T-helper 1 cell treated with Interleukin-12 subunit alpha and Interleukin-12 subunit beta and Interleukin-4 antibody, amounts not matched to agents 30 ng/mL and 1 ng/mL, for 36 hours (primary cell): ENCODE measurements around the gene SPANXN5. TPM values are rescaled to one million over a fixed set of nuclear protein-coding genes. Genes with fewer than 3 reads are reported as not detected.
"Not testable (repeated sequence)": the region's sequence is repeated elsewhere in the genome, so short reads cannot be mapped to it uniquely, and the experiment has no call there.

Source experiments
- intact Hi-C: fragments of 100-400 bp; cut with micrococcal nuclease; formaldehyde crosslinking; loops from one replicate; pipeline ENCODE4 v1.15.1; 2024
- total RNA-seq: library from RNA; stranded (reverse); gene quantifications from 2 replicates; pipeline ENCODE4 v1.2.3, GENCODE V29; 2022

The SPANXN5 gene
- not detected in 2 replicates for total RNA-seq

DNA sequence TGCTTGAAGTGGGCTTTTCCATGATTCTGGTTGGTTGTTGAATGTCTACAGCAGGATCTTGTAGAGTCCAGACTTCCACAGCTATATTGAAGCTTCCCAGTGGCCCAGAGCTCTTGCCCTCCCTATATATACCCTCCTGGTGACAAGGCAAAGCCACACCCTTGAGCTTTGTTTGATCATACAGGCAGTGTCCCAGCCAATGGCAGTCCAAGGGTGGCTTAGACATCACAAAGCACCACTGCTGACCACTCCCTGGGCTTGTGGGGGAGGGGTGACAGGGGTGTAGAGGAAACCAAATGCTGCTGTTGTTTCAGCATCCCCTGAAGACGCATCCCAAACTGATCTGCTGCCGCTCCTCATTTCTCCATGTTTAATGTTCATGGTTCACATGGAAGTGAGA is at the start of gene SPANXN5:
Gene SPANXN5, minus strand, starts transcription at position 101 of the 400 bp plus-strand sequence. Its CDS starts 79 bp downstream, at position 22.
- intact Hi-C loops, result not testable (repeated sequence)

DNA sequence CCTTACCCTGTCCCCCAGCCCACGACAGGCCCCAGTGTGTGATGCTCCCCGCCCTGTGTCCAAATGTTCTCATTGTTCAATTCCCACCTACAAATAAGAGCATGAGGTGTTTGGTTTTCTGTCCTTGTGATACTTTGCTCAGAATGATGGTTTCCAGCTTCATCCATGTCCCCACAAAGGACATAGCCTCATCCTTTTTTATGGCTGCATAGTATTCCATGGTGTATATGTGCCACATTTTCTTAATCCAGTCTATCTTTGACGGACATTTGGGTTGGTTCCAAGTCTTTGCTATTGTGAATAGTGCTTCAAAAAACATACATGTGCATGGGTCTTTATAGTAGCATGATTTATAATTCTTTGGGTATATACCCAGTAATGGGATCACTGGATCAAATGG is 46.4 kb upstream of the SPANXN5 start:
- intact Hi-C loops, result not testable (repeated sequence)

DNA sequence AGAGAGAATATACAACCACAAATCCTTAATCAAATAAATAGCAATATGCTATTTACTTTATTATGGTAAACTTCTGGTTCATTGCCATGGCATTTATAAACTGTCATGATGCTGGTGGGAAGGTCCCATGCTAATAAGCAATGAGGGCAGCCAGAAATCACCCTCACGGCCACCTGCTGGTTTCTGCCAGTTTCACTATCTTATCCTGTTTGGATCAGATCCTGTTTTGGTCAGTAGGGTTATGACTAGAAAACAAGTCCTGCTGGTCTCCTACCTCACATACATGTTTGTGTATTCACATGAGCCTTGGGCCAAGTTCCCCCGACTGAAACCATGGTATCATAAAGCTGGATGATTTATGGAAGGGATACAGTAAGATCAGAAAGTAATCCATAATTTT is 41.9 kb upstream of the SPANXN5 start:
- intact Hi-C loops, result no loop called here

- intact Hi-C loops, result no loop called here
Observed at GRCh38 chrX:52830551-52830950, 33.3 kb upstream of the SPANXN5 start.

- intact Hi-C loops, result no loop called here
Observed at GRCh38 chrX:52824608-52825007, 27.4 kb upstream of the SPANXN5 start.

GRCh38 chrX:52821079-52821760 is 24.0 kb upstream of the SPANXN5 start:
- intact Hi-C loops, result no loop called here

GRCh38 chrX:52819788-52820187 is 22.6 kb upstream of the SPANXN5 start:
- intact Hi-C loops, result no loop called here

- intact Hi-C loops, result no loop called here
Observed at GRCh38 chrX:52811065-52811625, 13.9 kb upstream of the SPANXN5 start, which contains the start of gene XAGE5. Gene XAGE5, plus strand, starts transcription at chrX:52811287. Its CDS starts 1,280 bp downstream, at chrX:52812567.

- intact Hi-C loops, result not testable (repeated sequence)
Observed at GRCh38 chrX:52804876-52805275, 7.6 kb upstream of the SPANXN5 start.

- intact Hi-C loops, result not testable (repeated sequence)
Observed at GRCh38 chrX:52773504-52773903, 23.7 kb downstream of the SPANXN5 start.

DNA sequence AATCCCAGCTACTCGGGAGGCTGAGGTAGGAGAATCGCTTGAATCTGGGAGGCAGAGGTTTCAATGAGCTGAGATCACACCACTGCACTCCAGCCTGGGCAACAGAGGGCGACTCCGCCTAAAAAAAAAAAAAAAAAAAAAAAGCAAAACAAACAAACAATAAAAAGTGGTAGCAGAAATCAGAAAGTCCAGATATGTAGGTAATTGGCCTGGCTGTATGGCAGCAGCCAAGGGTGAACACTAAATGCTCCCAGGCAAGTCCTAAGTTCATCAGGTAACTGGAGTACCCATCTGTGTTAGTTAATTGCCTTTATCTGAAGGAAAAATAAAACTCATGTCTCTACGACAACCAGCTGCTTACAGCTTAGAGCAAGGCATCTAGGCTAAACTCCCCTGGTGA is 31.2 kb downstream of the SPANXN5 start:
- intact Hi-C loops, result not testable (repeated sequence)

GRCh38 chrX:52750952-52751351 is 46.3 kb downstream of the SPANXN5 start, which contains the start of gene SSX2B:
Gene SSX2B, plus strand, starts transcription at chrX:52751252. Its CDS starts 1,429 bp downstream, at chrX:52752681.
- intact Hi-C loops, result not testable (repeated sequence)

Other genes starting within 250 kb of the SPANXN5 start
- not detected in 2 replicates for gene SSX7, start 142.5 kb downstream of the SPANXN5 start, total RNA-seq
- not detected in 2 replicates for gene SSX2, start 90.2 kb downstream of the SPANXN5 start, total RNA-seq
- not detected in 2 replicates for gene SSX2B, start 46.2 kb downstream of the SPANXN5 start, total RNA-seq
- gene XAGE5, start 13.9 kb upstream of the SPANXN5 start, total RNA-seq, result not detected in 2 replicates
- not detected in 2 replicates for gene XAGE3, start 70.7 kb upstream of the SPANXN5 start, total RNA-seq
- 11.6 and 11.7 TPM in 2 replicates for gene FAM156B, start 99.9 kb upstream of the SPANXN5 start, total RNA-seq
- 22.2 and 22.6 TPM in 2 replicates for gene FAM156A, start 161.1 kb upstream of the SPANXN5 start, total RNA-seq